NCI-H526 treated with DMSO at 0.1 percent for 48 hours (cell line): ENCODE data around the gene ZC3HAV1L.
"Not testable (repeated sequence)": the region's sequence is repeated elsewhere in the genome, so short reads cannot be mapped to it uniquely, and the experiment has no call there.

Experiments used
- DNase-seq: peaks from one replicate; lab custom pipeline; 2025; lab: John Stamatoyannopoulos, UW

Gene ZC3HAV1L

DNA sequence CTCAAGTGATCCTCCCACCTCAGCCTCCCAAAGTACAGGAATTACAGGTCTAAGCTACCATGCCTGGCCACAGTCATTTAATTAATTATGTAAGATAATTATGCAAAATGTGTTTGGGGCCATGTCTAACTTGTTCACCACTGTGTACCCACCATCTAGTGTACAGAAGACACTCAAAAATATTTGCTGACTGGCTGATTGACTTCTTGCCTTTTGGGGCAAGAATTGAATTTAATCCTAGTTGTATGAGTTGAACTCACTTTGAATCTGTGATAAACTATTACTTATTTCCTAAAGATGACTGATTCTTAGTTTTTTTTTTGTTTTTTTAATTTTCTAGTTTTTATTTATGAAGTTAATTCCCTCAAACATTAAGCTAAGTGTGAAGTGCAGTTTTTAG is 15.8 kb upstream of the ZC3HAV1L start:
- no peak for DNase-seq

DNA sequence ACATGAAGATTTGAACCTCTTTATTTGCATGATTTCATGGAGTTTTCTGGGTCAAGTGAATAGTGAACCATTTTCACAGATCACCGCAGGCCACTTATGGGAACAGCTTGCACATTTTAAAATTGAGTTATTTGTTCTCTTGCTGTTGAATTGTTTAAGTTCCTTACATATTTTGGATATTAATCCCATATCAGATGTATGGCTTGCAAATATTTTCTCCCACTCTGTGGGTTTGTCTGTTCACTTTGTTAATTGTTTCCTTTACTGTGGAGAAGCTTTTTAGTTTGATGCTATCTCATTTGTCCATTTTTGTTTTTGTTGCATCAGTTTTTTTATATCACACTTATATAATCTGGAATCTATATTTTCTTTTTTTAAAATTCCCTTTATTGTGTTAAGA is 14.1 kb upstream of the ZC3HAV1L start:
- no peak for DNase-seq

DNA sequence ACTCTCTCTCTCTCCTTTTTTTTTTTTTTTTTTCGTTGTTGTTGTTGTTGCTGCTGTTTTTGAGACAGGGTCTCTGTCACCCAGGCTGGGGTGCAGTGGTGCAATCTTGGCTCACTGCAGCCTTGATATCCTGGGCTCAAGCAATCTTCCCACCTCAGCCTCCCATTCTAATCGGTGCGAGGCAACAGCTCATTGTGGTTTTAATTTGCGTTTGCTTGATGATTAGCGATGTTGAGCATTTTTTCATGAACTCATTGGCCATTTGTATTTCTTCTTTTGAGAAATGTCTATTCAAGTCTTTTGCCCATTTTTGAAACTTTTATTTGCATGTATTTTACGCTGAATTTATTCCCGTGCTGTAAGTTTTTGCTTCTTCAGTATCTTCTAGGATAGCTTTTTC is 13.3 kb upstream of the ZC3HAV1L start:
- no peak for DNase-seq

DNA sequence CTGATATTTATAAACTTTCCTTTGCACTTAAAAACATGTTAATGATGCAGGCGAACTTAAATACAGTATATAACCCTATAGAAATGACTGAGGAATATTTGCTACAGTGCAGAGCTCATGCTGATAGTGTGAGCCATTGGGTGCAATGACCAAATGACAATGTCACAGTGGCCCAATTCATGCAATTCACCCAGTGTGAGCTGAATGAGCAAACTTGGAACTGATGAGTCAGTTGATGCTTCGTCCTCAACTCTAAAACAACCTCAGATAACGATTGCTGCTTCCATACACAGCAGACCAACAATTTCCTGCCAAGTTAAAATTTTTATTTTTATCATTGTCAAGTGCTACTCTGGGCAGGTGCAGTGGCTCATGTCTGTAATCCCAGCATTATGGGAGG is 12.1 kb upstream of the ZC3HAV1L start:
- no peak for DNase-seq

DNA sequence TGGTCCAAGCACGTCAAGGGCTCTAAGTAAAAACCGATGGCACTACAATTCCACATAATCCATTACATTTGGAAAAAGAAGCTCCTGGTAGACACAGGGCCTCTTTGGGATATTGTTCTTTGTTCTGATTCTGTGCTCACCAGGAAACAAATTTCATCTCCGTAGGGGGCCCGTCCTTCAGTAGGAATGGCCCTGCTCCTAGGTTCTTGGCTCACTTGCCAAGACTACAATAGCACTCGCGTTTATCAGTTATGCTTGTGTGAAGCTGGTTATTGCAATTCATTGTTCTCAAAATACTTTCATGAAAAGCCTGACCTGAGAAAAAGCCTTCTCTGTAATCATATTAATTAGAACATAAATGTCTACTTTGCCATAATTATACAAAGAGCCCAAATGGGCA is 10.3 kb upstream of the ZC3HAV1L start:
- no peak for DNase-seq

DNA sequence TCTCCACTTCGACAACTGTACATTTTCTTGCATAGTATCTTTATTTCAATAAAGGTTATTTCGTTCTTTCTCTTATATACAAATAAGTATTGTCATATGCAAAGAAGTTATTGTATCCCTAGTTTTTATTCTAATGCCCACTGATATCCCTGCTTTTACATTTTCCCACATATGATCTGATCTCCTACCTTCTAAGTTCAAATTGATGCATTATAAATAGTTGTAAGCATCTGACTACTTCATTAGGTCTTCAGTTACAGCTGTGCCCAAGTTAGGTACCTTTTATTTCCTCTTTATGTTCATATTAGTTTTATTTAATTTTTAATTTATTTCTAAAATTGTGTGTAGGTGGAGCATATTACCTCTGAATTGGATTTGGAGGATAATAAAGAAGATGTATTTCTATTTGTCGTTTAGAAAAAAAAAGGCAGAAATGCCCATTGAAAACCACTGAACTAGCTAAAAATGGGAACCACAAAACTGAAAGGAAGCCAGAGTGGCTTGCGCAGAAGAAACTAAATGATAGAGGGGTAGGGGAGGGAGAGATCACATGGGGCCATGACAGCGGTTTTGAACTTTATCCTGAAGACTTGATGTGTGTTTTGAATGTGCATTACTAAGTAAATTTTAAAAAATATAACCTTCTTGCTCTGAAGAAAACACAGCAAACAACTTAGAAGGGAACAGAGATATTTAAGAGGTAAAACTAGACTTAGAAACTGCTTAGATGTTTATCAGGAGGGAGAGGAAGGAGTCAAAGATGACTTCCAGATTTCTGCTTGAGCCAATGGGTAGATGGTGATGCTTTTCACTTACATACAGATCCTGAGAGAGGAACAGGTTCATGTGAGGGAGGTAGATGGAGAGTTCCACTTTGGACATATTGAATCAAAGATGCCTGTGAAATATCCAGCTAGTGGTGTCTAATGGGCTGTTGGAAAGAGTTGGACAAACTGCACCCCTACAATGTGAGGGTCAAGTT is 9.3 kb upstream of the ZC3HAV1L start:
- no peak for DNase-seq

DNA sequence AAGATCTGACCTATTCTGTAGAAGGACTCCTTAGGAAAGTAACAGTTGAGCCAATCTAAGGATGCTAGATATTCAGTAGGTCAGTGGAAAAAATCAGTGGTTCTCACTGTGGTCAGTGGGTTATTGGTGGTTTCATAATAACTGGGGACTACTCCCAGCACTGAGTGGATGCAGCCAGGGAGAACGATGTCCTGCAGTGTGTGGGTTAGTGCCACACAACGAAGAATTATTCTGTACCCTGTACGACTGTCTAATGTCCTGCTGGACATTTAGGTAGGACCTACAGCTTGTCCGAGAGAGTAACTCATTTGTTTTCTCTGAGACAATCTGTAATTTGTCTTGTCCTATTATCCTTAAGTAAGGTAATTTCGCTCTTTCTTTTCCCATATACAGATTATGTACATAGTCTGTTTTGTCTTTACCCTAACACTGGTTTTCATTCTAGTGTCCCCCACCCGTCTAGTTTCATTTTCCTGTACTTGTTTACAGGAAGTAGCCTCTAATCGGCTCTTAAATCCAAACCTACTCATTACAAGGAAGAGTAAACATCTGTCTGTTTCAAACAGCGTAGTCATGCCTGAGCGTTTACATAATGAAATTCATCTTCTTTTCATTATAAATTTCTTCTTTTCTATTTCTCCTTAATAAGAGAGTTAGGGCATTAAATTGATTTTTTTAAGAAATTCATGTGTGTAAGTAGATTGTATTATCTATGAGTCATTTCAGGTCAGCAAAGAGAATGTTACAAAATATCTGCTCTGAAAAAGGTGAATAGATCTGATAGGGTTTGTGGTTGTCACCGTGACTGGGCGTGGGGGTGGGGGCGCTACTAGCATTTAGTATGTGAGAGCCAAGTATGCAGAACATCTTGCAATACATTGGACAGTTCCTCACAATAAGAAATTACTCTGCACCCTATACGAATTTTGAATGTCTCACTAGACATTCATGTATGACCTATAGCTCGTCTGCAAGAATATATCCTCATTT is 8.3 kb upstream of the ZC3HAV1L start:
- no peak for DNase-seq

DNA sequence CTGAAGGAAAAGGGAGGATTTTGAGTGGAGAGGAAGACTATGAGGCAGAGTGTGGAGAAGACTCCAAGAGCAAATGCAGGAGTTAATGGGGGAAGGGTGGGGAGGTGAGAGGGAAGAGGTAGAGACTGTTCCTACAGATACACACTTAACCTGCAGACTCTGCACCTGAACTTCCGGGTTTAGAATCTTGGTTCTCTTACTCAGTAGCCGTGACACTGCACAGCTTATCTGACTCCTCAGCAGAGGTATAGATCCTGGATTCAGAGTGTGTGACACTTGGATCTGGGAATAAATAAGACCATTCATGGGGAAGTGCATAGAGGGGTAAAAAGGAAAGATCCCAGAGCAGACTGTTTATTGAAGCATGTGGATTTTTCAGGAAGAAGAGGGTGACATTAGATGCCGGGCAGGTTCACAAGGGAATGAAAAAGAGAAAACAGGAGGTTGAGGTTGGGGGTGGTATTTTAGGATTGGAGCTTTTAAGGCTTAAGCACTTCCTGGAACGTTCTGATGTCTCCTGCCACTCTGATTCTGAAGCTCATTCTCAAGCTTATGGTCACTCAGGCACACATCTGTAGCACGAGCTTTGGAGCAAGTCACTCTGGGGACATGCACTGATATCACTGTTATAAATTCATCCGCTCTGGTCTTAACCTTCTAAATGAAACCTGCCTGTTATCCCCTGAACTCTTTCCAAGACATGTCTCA is 5.7 kb upstream of the ZC3HAV1L start:
- no peak for DNase-seq

DNA sequence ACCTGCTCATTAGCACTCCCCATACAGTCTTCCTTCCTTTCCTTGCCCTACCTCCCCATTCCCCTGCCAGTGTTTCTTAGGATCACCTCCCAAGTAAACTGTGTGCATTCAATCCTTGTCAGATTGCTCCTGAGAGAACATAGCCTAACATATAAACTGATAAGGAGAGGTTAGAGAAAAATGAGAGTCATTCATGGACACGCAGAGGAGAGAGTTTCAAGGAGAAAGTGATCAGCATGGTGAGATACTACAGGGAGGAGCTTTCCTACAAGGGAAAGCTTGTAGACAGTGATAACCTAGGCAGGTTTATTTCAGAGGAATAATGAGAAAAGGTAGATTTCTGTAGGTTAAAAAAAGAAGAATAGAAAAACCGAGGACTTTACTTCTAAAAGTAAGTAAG is 2.8 kb upstream of the ZC3HAV1L start:
- DNase-seq = no peak

DNA sequence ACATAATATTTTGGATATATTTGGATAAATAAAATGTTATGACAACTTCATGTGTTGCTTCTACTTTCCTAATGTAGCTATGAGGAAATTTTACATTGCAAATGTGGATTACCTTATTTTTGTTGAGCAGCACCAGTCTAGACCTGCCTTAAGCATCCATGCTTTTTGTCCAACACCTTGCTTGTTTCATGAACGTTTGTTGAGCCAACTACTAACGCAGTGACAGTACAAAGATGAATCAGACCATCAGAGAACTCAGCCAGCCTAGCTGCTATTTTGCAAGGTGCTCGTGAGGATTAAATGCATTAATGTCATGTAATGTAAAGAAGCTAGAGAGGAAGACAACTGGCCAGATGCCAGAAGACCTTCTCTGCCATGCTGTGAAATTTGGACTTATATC is 1.1 kb upstream of the ZC3HAV1L start:
- DNase-seq = no peak

DNA sequence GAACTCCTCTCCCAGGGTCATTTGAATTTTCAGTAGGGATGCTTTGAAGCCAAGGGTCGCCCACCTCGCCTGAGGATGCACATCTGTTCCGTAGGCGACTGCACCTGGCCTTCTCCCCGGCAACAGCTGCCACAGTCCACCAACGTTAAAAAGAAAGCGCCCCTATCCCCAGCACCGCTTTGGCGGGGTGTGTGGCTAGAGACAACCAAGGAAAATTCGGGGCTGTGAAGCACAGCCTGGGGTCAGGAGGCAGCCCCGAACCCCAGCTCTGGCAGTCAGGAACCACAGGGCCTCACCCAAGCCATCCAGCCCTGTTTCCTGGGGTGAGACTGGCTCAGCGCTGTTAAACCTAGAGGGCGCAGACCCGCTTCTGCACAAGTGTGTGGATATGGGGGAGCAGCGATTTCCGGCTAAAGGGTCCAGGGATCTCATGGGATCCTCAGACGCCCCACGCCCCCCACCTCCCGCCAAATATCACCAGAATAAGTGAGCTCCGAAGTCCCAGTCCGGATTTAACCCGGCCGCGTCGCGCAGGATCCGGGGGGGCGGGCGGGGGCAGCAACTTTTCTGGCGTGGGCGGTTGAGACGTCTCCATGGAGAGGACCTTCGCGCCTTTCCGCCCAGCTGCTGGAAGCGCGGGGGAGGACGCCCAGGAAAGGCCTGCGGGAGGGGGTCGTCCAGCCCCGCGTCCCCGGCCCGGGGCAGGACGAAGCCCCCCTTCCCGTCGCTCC is 822 bp downstream of the ZC3HAV1L start:
- peak; percentile 36 for DNase-seq

DNA sequence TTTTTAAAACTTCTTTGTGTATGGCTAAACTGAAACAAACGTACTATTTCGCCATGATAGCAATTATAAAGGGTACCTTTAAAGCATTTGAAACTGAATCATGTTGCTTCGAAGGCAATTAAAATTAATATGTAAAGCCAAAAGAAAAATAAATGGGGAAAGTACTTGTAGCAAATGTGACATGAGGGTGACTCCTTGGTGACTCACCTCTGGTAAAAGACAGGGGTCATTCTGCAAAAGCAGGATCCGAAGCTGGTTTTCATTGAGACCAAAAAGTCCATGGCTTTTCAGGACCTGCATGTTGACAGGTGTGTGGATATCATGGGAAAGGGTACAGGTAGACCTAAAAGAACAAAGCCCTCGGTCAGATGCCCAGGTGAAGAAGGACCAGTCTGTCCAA is 1.5 kb downstream of the ZC3HAV1L start:
- no peak for DNase-seq

DNA sequence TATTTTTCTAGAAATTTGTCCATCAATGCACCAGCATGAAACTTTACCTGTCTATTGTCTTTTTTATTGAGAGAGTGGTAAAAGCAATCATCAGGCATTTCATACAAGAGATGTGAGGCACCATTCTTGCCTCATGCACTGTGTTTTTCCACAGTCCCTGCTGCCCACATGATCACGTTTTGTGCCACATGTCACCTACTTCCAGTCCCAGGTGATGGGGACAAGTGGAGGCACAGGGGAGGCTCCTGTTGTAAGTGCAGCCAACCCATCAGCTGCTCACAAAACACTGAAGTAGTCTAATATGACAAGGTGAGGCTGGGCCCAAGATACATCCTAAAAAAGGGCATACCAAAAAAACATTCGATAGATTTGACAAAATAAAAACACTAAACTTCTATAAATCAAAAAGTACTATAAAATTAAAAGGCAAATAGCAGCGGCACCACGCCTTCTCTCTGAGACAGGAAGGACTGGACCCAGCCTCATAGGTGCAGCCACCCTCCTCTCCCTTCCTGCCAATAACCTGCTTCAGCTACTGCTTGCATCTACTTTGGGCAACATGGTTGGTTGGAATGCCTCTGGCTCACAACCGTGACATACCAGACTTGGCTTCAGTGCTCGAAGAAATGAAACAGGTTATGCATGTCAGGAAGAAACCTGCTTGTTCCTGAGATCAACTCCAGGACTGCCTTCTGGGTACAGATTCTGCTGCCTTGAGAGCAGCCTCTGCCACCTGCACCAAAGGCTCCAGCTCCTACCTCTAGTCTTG is 2.3 kb downstream of the ZC3HAV1L start:
- no peak for DNase-seq

DNA sequence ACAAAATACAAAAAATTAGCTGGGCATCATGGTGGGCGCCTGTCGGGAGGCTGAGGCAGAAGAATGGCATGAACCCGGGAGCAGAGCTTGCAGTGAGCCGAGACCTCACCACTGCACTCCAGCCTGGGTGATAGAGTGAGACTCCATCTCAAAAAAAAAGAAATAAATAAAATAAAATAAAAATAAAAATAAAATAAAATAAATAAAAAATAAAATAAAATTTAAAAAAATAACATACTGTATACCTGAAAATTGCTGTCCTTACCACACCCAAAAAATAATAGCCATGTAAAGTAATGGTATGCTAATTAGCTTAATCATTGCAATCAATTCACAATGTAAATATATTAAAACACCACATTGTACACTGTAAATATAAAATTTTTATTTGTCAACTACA is 3.4 kb downstream of the ZC3HAV1L start:
- DNase-seq = no peak

DNA sequence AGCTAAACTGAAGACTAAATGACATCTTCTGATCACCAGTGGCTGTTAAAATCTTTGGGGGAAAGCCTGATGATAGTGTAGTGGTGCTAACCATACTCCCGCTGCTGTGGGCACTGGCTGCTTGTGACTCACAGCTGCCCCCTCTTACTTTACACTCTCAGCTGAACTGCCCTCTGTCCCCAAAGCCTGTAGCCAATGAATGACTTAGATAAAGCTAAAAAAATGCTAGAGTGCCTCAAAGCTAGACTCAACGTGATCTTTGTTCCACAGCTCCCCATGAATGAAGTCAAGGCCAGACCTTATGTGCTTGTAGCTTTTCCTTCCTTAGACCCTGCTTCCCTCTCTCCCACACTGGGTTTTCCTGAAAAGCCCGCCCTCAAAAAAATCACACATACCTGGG is 6.5 kb downstream of the ZC3HAV1L start:
- no peak for DNase-seq

DNA sequence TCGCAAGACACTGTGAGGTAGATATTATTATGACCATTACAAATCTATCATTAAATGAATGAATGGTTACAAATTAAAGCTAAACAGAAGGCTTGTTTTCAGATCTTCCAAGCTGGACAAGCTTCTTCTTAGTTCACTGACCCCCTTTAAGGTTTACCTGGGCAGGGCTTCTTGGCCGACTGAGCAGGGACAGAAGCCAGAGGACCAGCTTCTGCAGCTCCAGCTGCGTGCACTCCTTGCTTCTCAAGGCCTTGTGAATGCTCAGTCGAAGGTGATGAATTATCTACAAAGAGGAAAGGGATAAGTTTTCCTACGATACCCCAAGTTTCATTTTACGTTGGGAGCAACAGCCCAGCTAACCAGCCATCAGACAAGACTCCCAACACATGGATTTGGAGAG is 9.3 kb downstream of the ZC3HAV1L start:
- no peak for DNase-seq

DNA sequence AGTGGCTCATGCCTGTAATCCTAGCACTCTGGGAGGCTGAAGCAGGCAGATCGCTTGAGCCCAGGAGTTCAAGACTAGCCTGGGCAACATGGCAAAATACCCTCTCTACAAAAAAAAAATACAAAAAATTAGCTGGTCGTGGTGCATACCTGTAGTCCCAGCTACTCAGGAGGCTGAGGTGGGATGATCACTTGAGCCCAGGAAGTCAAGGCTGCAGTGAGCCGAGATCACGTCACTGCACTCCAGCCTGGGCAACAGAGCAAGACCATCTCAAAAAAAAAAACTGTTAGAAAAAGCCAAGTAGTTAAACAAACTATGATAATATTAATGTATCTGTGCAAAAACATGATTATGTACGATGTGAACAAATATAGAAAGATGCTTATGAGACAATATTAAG is 10.0 kb downstream of the ZC3HAV1L start:
- DNase-seq = not testable (repeated sequence)

DNA sequence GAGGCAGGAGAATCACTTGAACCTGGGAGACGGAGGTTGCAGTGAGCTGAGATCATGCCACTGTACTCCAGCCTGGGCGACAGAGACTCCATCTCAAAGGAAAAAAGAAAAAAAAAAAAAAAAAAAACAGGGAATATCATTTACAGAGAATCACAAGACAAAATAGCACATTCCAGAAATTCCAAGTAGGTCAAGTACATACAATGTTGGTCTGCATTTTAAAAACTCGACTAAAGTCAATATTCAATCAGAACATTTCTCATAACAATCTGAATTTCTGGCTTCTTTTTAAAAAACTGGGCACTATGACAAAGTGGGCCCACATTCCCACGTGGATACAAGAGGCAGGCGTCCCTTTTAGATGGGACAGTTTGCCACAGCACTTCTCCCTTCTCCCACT is 12.8 kb downstream of the ZC3HAV1L start:
- no peak for DNase-seq

DNA sequence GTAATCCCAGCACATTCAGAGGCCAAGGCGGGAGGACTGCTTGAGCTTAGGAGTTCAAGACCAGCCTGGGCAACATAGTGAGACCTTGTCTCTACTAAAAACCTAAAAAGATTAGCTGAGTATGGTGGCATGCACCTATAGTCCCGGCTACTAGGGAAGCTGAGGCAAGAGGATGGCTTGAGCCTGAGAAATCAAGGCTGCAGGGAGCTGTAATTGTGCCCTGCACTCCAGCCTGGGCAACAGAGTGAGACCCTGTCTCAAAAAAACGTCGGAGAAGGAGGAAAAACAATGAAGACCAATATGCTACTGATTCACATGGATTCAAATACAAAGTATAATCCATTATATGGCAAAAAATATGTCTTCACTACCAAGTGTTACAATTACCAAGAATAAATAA is 13.6 kb downstream of the ZC3HAV1L start:
- DNase-seq = no peak

DNA sequence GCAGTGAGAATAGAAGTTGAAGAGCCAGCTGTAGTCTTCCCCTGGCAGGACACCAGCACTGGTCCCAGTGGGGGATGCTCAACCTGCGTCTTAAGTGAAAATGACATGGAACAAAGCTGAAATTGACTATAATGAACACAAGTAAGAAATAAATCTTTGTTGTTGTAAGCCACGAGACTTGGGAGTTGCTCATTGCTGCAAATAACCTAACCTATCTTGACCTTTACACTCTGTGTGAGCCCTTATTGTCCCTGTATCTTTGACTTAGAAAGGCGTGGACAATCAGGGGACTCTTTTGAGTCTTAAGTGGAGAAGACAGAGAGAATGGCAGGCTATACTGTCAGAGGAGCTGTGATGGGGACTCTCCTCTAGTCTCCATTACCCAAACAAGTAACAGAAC is 16.9 kb downstream of the ZC3HAV1L start:
- no peak for DNase-seq
